NCI-H2171 treated with DMSO at 0.1 percent for 48 hours (cell line): ENCODE measurements around the gene CACNA1H.

Experiments used
- DNase-seq: peaks from one replicate; lab custom pipeline; 2025; lab: John Stamatoyannopoulos, UW

The CACNA1H gene

DNA sequence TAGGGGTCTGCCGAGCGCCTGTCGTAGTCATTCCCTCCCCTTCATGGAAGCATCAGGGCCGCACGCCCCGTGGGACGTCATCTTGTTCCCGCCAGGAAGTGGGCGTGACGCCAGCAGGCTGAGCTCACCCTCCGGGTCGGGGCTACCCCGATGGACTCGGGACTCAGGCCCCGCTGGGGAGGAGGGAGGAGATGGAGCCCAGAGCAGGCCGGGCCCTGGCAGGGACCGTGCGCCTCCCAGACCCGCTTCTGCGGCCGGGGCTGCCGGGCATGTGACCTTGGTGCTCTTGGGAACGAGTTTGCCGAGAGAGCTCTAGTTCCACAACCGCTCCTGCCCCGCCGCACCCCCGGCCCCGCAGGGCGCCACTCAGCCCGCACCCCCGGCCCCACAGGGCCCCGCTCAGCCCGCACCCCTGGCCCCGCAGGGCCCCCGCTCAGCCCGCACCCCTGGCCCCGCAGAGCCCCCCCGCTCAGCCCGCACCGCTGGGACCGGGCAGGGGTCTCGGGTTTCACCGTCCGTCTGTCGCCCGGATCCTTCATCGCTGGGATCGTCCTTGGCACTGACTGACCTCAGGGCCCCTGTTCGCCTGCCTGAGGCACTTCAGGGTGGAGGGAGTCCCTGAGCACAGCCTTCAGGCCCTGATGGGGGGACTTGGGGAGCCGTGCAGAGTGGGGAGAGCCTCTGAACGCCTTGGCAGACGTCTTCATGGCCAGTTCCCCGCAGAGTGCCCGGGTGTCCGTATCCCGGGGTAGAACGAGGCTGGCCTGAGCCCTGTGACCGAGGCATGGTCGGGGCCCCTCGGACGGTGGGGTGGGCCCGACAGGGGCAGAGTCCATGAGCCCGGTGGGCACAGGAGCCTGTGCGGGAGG, 5.8 kb downstream of the CACNA1H start:
- peak; percentile 56 for DNase-seq

- peak; percentile 58 for DNase-seq
Observed at GRCh38 chr16:1159325-1159972, 6.5 kb downstream of the CACNA1H start.

GRCh38 chr16:1159973-1160772, 7.3 kb downstream of the CACNA1H start:
- peak; percentile 70 for DNase-seq

DNA sequence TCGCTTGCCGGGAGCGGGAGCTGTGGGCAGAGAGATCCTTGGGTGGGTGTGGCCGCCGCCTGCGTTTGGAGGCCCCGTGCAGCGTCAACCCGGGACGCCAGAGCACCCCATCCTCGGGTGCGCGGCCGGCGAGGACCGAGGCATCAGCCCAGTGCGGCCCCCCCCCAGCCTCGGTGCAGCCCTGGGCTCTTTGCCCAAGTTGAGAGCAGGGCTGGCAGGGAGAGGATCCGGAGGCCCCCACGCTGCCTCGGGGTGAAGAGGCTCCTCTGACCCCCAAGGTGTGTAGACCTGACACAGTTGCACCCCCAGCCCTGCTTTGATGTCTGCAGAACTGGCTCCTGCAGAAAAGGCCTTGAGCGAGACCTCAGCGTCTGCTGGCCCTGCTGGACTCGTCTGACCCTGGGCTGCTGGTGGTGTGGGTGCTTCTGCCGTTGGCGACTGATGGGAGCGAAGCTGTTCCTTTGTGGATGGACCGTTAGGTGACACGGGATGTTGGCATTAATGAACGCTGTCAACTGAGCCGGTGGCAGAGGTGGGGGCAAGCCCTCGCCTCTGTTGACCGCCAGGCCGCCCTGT, 8.0 kb downstream of the CACNA1H start:
- DNase-seq = no peak

DNA sequence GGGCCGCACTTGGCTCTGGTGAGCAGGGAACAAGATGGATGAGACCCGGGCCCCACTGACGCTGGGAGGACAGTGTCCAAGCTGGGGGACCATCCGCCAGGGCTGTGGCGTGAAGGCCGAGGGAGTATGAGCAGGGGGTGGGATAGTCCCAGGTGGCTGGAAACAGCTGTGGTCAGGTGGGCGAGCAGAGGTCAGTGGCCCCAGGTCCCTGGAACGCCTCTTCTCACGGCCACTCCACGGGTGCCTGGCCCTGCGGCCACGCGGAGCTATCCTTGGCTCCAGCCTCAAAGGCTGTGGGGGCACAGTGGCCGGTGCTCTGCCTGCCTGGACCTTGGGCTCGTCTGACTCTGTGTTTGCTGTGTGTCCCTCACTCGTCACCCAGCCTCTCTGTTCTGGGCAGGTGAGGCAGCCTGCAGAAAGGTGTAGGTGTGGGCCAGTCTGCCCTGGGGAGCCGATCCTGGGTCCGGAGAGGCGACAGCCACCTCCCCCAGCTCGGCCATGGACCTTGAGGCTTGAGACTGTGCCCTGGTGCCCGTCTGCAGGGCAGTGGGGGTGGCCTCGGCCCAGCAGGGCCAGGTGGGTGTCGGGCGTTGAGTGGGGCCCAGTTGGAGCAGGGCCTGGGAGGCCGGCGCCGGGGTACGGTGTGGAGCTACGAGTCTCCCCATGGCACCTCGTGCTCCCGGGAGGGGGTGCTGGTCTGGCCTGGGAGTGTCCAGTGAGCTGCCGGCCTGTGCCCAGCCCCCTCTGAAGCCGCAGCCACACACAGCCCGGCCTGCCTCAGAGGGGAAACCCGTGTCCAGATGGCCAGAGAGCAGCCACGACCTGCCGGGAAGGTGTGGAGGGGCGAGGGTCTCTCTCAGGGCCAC, 10.0 kb downstream of the CACNA1H start:
- no peak for DNase-seq

GRCh38 chr16:1163567-1164055, 10.7 kb downstream of the CACNA1H start:
- DNase-seq = no peak

GRCh38 chr16:1164382-1164781, 11.5 kb downstream of the CACNA1H start:
- no peak for DNase-seq

- DNase-seq = no peak
Observed at GRCh38 chr16:1164975-1165374, 12.1 kb downstream of the CACNA1H start.

DNA sequence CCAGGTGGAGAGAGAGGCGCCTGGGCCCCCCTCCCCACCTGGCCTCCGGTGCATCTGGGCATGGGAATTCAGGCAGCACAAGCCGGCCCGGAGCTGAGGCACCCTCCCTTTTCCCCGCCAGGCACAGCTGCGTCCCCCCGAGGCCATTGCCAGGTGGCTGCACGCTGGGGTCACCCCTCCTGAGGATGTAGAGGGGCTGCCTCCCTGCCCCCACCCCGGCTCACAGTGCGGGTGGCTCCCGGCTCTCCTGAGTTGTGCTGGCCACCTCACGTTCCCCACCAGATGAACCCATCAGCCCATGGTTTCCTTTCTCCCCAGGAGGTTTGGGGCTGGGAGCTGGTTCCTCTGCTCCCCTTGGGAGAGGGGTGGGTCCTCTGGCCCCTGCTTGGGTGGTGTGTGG, 12.6 kb downstream of the CACNA1H start:
- DNase-seq = no peak

- peak; percentile 81 for DNase-seq
Observed at GRCh38 chr16:1167276-1168107, 14.6 kb downstream of the CACNA1H start.

GRCh38 chr16:1168837-1169236, 15.9 kb downstream of the CACNA1H start:
- DNase-seq = no peak

DNA sequence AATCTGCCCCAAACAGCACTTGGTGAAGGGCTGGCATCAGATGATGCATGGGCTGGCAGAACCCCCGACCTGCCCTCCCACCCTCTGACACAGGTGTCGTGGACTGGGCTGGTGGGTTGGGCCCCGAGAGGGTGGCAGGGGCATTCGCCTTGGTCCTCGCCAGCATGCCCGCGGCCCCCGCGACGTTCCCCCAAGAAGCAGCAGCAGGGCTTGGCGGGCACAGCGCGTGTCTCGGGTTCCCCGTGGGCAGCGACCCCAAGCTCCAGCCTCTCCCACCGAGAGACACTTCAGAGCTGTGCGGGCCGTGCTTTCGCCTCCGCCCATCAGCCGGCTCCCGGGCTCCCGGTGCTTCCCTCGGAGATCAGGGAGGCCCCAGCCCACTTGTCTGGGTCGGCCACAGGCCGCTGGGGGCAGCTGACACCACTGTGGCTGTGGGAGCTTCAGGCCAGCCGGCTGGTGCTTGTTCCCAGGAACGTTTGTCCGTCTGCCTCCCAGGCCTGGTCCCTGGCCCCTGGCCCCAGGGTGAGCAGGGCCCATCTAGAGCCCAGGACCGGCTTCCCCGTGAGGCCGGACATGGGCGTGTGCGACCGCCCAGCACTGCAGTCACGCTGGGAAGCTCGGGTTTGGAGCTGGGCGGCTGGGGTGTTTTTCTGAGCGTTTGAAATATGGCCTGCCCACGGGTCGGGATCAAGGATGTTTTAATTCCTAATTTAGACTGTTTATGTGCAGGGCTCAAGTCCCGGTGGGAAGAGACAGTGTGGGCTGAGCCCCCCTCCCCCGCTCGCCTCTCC, 16.6 kb downstream of the CACNA1H start:
- no peak for DNase-seq

GRCh38 chr16:1170076-1170418, 17.1 kb downstream of the CACNA1H start:
- DNase-seq = no peak

- no peak for DNase-seq
Observed at GRCh38 chr16:1171001-1171400, 18.1 kb downstream of the CACNA1H start.

- no peak for DNase-seq
Observed at GRCh38 chr16:1171854-1172428, 19.0 kb downstream of the CACNA1H start.

GRCh38 chr16:1172651-1173050, 19.7 kb downstream of the CACNA1H start:
- no peak for DNase-seq

- no peak for DNase-seq
Observed at GRCh38 chr16:1173788-1174451, 21.0 kb downstream of the CACNA1H start.
